ENCODE data around the gene SYT14. TPM values are rescaled to one million over a fixed set of nuclear protein-coding genes. Genes with fewer than 3 reads are reported as not detected.
"Not testable (repeated sequence)": the region's sequence is repeated elsewhere in the genome, so short reads cannot be mapped to it uniquely, and the experiment has no call there.

Gene SYT14
- total RNA-seq, 4 donors from 2014 or later, result 7.6 to 20.0 (median 15.1) TPM

- 33 to 35% methylated on average over 3 of the region's 3 CpGs for WGBS, 2 donors
- no peaks in the 10 kb centered on the region for H3K4me1 ChIP-seq
- no peaks in the 10 kb centered on the region for H3K36me3 ChIP-seq
- no peak overlapping the region for H3K4me3 ChIP-seq (replicated peaks in 1 of 3)
- no peaks in the 10 kb centered on the region for H3K27me3 ChIP-seq
- intact Hi-C loops (cut with DNase I), result no loop called here
- H3K9me3 ChIP-seq, result no peaks in the 10 kb centered on the region
- no peak overlapping the region for H3K27ac ChIP-seq
- TF ChIP-seq POLR2A (IDR thresholded peaks at IDR 0.05) (no peak), CTCF (IDR thresholded peaks at IDR 0.05) (no peak)
- no peak for DNase-seq
These were observed 213.1 kb downstream of the SYT14 start for GRCh38 chr1:210151052-210151672.

DNA sequence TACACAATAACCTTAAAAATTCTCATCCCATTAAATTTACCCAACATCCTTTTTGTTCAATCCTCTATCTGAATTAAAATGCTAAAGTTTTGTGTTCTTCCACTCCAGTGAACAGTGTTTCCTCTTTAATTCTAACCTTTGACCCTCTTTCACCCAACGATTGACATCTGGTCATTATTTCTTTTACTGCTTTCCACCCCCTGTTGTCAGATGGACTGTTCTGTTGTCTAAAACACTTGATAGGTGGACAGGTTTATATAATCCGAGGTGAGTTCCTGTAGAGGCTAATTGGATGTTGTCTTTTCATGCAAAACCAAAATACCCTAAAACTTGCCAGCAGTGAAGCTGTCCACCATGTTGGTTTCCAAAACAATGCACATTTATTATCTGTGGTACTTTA is 221.2 kb downstream of the SYT14 start:
- H3K27ac ChIP-seq, result no peak overlapping the region
- H3K9me3 ChIP-seq, result no peaks in the 10 kb centered on the region
- WGBS, 2 donors, result 39 to 40% methylated on average over 2 of the region's 2 CpGs
- TF ChIP-seq POLR2A (IDR thresholded peaks at IDR 0.05) (no peak), CTCF (IDR thresholded peaks at IDR 0.05) (no peak)
- no peaks in the 10 kb centered on the region for H3K4me1 ChIP-seq
- intact Hi-C loops (cut with DNase I), result no loop called here
- no peaks in the 10 kb centered on the region for H3K36me3 ChIP-seq
- no peak overlapping the region for H3K4me3 ChIP-seq (replicated peaks in 1 of 3)
- DNase-seq, result no peak
- no peaks in the 10 kb centered on the region for H3K27me3 ChIP-seq

GRCh38 chr1:210170220-210170619 is 232.2 kb downstream of the SYT14 start:
- intact Hi-C loops (cut with DNase I), result no loop called here
- TF ChIP-seq CTCF (IDR thresholded peaks at IDR 0.05) (no peak), POLR2A (IDR thresholded peaks at IDR 0.05) (no peak)
- Histone ChIP-seq H3K9me3 (no peaks in the 10 kb centered on the region), H3K27me3 (no peaks in the 10 kb centered on the region), H3K36me3 (no peaks in the 10 kb centered on the region), H3K27ac (no peak overlapping the region), H3K4me1 (no peaks in the 10 kb centered on the region), H3K4me3 (replicated peaks in 1 of 3) (no peak overlapping the region)
- no peak for DNase-seq
- 90 to 92% methylated on average over 7 of the region's 7 CpGs for WGBS, 2 donors

- no peak for TF ChIP-seq POLR2A (IDR thresholded peaks at IDR 0.05)
- no peaks in the 10 kb centered on the region for H3K4me1 ChIP-seq
- no peaks in the 10 kb centered on the region for H3K36me3 ChIP-seq
- no peak for DNase-seq
- no peak overlapping the region for H3K27ac ChIP-seq
- H3K4me3 ChIP-seq (replicated peaks in 1 of 3), result no peak overlapping the region
- intact Hi-C loops (cut with DNase I), result no loop called here
- 96 to 97% methylated on average over 8 of the region's 8 CpGs for WGBS, 2 donors
- no peaks in the 10 kb centered on the region for H3K27me3 ChIP-seq
- H3K9me3 ChIP-seq, result no peaks in the 10 kb centered on the region
These were observed 236.1 kb downstream of the SYT14 start for GRCh38 chr1:210174133-210174532.

DNA sequence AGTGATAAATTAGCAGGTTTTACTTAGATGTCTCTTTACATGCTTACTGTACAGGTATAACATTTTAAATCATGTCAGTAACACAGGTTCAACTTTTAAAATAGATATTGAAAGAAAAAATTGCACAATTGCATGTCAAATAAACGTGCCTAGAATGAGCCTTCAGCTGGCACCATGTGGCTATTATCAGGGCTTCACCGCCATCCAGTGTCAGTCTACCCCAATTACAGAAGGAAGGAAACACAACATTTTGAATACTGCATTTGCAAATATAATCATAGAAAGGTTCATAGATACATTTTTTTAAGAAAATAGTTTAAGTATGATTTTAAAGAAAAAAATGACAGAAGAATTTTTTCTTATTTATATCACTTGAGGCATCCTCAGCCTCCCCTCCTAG is 247.0 kb downstream of the SYT14 start:
- Histone ChIP-seq H3K4me1 (no peaks in the 10 kb centered on the region), H3K4me3 (replicated peaks in 1 of 3) (no peak overlapping the region), H3K27me3 (no peaks in the 10 kb centered on the region), H3K9me3 (no peaks in the 10 kb centered on the region), H3K27ac (no peak overlapping the region), H3K36me3 (no peaks in the 10 kb centered on the region)
- 60 to 61% methylated on average over 2 of the region's 2 CpGs for WGBS, 2 donors
- TF ChIP-seq POLR2A (IDR thresholded peaks at IDR 0.05), result no peak
- TF ChIP-seq CTCF (IDR thresholded peaks at IDR 0.05), result no peak
- intact Hi-C loops (cut with DNase I), result no loop called here
- DNase-seq, result no peak

DNA sequence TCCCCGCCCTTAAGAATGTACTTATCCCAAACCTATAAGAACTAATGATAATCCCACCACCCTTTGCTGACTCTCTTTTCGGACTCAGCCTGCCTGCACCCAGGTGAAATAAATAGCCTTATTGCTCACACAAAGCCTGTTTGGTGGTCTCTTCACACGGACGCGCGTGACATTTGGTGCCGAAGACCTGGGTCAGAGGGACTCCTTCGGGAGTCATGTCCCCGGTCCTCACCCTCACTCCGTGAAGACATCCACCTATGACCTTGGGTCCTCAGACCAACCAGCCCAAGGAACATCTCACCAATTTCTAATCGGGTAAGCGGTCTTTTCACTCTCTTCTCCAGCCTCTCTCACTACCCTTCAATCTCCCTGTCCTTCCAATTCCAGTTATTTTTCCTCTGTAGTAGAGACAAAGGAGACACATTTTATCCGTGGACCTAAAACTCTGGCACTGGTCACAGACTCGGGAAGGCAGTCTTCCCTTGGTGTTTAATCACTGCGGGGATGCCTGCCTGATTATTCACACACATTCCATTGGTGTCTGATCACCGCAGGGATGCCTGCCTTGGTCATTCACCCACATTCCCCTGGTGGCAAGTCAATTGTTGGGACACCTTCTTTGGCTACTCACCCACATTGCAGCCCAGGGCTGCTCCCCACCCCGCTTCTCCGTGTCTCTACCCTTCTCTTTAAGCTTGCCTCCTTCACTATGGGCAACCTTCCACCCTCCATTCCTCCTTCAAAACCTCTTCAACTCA is 250.0 kb downstream of the SYT14 start:
- DNase-seq; H3K4me3 ChIP-seq (replicated peaks in 1 of 3); H3K9me3 ChIP-seq; H3K4me1 ChIP-seq; intact Hi-C loops (cut with DNase I); H3K36me3 ChIP-seq; H3K27me3 ChIP-seq; H3K27ac ChIP-seq: not testable (repeated sequence)
- WGBS, 2 donors, result 85 to 93% methylated on average over 18 of the region's 18 CpGs

All from thyroid gland (tissue), 4 donors.